Smooth muscle cell of the brain vasculature (primary cell): ENCODE data around the gene AKAP1.

Source experiments
- DNase-seq: peaks from one replicate; pipeline ENCODE4 v3.0.0-alpha.2; 2012; ENCODE audit warnings: low read depth, low spot score

AKAP1 gene

DNA sequence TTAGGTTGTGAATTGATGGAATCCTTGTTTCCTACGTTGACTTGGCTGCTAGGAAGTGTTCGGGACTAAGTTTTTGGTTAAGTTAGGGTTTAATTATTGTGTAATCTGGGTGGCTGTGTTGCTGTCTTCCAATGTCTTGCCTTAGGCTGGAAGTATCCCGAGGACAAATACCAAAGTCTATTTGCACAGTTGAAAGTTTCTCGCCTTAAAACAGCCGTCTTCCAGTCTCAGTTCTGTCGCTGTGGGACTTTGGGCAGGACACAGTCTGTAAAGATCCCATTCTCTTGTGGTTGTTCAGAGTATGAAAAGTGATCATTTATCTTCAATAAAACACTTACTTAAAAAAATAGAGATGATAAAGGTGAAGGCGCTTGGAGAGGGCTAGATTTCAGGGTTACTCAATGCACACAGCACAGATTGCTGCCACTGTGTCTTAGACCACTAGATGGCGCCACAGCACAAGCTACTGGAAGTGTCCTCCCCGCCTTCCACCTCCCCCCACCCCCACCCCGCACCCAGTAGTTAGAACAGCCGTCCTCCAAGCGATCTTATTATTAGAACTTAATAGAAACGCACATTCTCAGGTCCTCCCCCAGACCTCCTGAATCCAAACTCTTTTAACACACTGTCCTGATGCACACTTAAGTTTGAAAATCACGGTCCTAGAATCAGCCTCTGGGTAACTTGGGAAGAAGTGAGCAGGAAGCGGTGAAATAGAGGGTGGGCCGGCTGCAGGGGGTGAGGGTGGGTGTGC, 45.8 kb downstream of the AKAP1 start:
- DNase-seq: peak; percentile 67

DNA sequence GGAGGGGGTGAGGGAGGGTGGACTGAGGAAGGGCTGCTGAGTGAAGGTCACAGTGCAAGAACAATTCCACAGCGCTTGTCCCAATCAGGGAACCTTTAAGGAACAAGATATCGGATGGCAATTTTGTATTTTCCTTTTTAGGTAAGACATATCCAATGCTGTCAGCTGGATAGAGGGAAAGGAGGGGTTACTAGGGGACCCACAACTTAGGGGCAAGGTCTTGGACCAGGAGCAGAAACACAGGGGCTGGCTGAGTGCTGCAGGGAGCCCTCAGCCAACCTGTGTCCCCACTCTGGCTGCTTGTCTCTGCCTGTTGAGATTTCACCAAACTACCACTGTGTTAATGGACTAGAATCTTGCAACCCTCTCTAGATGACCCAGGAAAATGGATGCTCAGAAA, 47.6 kb downstream of the AKAP1 start:
- no peak for DNase-seq

DNA sequence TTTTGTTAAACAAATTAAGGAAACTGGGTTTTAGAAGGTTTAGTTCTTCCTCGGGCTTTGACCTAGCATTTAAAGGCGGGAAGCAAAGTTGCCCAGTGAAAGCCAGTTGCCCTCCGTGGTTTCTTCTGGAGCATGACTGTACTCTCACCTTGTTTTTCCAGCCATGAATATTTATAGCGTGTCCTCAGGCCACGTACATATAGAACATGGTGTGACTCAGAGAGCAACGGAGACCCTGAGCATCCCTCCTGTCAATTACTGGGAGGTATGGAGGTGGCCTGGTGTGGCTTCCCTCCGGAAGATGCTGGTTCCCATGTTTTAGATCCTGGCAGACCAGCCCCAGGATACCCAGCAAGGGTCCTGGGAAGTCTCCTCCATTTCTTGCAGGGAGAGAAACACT, 48.4 kb downstream of the AKAP1 start:
- DNase-seq: no peak

DNA sequence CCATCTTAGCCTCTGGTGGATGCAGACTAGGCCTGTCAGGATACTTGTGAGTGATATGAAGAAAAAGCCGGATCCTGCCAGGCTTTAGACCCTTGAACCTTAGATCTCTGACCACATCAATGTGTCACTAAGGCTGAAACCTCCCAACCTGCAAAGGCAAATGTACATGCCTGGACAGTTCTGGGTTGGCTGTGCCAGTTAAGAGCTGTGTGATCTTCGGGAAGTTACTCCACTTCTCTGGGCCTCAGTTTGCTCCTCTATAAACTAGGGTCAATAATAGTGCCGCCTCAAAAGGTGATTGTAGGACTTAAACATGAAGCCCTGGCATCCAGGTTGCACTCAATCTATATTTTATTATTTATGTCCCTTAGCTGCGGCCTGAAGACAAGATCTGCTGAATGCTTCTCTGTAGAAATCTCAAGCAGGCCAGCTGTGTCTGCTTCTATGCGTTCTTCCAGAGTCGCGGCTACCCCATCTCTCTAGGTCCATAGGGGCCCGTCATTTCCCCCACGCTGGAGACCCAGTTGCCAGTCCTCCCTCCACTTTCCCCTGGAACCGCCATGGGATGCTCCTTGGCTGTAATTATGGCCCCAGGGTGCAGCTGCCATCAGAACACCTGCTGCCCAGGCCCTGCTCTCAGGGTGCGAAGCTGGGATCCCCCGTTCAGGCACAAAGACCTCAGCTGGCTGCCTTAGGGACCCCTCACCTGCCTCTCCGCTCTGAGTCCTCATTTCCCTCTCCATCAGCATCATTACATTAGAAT, 50.2 kb downstream of the AKAP1 start:
- no peak for DNase-seq

DNA sequence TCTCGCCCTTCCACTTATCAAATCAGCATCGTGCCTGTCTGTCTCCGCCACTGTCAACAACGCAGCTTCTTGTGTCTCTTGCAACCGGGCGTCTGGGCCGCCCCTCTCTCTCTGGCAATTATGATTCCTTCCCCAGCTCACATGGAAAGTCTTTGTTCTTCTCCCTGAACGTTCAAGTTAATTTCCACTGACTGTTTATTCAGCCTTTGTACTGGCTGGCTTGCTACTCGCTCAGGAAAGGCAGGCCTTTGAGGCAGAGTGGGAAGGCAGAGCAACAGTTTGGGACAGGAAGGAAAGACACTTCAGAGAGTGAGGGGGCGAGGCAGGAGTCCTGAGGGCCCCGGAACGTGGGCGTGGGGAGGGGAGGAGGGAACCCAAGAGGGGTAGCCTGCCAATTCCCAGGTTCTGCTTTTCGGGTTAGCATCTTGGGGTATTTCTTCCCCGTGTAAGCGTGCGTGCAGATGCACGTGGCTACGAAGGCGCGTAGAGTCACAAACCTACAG, 50.8 kb downstream of the AKAP1 start:
- no peak for DNase-seq

DNA sequence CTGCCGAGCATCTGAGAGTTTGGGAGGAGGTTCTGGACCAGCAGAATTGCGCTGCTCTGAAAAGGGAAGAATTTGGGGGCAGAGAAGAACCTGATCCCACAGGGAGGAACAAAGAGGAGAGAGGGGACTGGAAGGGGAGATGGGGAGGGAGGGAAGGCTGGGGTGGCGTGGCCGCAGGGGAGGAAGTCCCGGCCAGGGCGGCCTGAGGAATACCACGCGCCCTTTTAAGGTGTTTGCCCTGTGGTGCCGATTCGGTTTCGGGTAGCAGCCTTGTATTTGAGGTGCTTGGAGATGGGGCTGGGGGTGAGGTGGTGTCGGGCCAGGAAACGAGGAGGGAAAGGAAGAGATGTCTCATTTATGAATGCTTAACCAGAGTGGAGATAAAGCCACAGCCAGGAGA, 51.3 kb downstream of the AKAP1 start:
- DNase-seq: no peak

DNA sequence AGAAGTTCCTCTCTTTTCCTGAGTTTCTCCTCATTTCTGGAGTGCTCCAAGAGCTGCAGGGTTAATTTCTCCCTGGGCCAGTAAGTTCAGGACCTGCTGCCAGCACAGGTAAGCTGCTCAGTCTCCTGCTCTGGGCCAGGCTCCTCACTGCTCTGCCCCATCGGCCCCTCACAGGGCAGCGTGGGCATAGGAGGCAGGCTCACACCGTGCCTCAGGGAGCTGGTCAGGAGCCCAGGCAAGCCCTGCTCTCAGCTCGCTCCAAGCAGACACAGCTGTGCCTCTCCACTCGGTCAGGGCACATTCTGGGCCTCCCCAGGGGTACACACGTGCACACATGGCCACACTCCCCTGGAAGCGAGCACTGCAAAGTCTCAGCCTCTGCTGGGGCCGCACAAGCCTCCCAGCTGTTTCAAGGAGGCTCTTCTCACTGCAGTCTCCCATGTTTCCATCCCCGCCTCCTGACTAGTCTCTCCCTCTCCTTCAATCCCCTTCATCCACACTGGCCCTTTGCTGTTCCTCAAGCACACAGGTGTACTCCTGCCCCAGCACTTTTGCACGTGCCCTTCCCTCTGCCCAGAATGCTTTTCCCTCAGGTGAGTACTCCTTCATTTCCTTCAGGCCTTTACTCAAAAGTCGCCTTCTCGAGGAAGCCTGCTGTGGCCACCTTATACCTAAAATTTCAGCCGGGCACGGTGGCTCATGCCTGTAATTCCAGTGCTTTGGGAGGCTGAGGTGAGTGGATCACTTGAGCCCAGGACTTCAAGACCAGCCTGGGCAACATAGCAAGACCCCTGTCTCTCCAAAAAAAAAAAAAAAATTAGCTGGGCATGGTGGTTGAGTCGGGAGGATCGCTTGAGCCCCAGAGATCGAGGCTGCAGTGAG, 53.2 kb downstream of the AKAP1 start:
- DNase-seq: no peak

DNA sequence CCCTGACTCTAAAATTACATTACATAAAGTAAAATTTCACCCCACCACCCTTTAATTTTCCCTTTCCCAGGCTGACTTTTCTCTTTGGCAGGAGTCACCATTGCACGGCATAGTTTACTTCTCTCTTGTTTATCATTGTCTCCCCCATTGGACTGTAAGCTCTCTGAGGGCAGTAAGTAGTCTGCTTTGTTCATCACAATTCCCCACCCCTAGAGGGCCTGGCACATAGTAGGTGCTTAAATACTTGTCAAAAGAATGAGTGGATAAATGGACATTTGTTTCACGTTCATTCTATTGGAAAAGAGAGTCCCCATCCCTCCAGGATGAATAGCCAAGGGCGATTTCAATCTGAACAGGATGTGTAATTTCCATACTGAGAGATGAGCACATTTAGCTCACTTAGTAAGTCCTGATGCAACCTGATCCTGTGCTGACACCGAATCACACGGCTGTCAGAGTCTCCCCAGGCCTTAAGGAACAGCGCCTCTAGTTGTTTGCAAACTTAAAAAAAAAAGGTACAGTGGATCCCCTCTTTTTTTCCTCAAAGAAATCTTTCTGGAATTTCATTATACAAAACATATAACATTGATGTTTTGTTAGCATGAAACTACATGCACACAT, 54.0 kb downstream of the AKAP1 start:
- no peak for DNase-seq

DNA sequence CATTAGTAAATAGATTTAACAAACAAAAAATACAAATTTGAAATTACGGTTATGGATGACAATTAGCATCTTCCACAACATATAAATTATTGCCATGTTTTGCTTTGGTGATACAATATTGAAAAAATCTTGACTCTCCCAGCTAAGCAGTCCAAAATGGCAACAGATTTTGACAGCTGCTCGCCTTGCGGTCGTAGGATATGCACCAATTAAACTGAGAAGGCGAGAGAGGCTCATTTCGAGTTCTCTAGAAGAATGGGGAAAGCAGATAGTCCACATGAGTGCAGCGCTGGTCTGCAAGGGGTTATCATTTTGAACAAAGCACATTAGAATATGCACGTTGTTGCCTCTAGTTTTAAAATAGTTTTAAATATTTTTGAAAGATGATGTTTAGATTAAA, 55.3 kb downstream of the AKAP1 start:
- DNase-seq: no peak

DNA sequence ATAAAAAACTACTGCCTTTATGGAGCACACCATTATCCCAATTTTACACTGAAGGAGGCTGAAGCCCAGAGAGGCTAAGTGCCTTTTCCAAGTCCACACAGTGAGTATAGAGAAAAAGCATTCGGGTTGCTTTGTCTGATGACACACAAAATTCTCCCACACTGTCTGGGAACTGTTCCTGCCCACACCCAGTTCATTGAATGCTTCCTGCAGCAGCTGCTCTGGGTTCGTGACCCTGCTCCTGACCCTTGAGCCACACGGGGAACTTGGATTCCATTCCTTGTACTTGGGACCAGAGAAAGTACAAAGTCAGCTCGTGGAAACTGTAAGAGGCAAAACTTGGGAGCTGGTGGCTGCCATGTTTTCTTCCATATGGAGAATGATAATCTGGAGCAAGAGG, 57.9 kb downstream of the AKAP1 start:
- no peak for DNase-seq

DNA sequence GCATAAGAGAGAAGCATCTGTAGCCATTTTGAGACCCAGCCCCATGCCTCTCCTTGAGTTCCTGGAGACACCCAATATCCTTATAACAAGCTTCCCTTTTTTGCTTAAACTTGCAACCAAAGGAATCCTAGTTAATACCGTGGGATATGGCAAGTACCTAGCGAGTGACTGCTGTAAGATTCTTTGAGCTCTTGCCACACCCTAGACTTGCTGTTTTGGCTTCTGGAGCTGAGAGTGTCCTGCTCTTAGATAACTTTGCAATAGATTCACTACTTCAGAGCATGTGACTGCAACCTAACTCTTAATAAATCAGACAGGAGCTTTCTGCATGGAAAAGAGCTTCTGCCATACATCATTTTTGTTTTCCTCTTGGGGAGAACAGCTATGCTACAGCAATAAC, 58.3 kb downstream of the AKAP1 start:
- DNase-seq: no peak

DNA sequence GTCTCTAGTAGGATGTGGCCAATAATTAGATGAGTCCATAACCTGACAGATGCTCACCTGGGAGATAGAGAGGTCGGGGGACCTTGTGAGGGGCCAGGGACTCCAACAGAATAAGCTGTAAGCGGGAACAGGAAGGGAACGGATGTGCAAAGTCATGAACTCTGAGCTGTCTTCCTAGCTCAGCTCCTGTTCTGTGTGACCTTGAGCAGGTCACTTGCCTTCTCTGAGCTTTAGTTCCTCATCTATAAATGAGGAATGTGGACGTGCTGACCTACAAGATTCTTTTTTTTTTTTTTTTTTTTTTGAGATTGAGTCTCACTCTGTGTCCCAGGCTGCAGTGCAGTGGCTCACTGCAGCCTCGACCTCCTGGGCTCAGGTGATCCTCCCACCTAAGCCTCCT, 58.9 kb downstream of the AKAP1 start:
- no peak for DNase-seq

DNA sequence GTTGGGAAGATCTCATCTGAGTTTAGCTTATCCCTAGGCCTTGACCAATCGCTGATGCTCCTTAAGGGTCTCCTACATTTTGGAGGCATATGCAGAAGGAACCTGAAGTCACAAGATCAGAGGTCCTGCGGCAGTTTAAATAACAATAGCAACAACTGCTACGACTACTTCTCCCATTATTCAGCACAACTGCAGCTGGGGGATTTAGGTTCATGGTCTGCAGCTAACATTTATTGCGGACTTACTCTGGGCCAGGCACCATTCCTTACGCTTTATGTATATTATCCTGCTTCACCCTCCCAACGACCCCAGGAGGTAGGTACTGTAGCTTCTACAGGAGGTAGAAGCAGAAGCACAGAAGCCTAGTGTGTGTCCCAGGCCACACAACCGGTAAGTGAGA, 59.5 kb downstream of the AKAP1 start:
- no peak for DNase-seq

DNA sequence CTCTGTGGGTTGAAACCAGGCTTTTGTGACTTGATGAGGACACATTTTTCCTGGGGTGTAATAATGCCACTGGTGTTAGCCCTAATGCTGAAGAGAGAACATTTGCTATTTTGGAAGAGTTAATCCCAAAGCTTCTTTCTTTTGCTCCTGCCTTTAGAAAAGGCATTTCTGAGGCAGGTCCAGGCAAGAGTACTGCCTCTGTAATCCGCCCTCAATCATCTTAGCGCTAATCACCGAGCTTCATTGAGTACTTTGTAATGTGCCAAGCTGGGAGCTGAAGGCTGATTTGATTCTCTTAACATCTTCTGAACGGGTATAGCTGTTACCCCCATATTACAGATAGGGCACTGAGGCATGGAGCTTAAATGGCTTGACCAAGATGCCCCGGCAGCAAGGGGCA, 60.3 kb downstream of the AKAP1 start:
- DNase-seq: no peak

DNA sequence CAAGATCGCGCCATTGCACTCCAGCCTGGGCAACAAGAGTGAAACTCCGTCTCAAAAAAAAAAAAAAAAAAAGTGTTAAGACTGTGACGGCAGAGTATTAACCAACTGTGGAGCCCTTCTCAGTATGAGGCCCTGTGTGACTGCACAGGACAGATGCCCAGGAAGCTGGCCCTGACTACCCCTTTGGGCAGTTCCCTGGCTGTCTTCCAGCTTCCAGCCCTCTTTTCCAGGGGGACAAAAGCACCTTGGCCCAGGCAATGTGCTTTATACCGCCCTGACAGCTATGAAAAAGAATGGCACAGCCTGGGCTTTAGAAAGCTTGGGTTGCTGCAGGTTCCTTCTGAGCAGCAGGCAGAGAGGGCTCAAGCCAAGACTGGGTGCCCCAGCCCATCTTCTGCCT, 61.2 kb downstream of the AKAP1 start:
- no peak for DNase-seq

DNA sequence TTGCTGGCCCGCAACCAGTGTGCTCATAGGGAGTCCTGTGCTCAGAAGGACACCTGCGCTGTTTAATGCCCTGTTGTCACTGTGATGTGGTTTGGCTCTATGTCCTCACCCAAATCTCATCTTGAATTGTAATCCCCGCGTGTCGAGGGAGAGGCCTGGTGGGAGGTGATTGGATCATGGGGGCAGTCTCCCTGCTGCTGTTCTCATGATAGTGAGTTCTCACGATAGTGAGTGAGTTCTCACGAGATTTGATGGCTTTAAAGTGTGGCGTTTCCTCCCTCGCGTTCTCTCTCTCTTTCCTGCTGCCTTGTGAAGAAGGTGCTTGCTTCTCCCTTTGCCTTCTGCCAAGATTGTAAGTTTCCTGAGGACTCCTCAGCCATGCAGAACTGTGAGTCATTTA, 66.8 kb downstream of the AKAP1 start:
- no peak for DNase-seq

DNA sequence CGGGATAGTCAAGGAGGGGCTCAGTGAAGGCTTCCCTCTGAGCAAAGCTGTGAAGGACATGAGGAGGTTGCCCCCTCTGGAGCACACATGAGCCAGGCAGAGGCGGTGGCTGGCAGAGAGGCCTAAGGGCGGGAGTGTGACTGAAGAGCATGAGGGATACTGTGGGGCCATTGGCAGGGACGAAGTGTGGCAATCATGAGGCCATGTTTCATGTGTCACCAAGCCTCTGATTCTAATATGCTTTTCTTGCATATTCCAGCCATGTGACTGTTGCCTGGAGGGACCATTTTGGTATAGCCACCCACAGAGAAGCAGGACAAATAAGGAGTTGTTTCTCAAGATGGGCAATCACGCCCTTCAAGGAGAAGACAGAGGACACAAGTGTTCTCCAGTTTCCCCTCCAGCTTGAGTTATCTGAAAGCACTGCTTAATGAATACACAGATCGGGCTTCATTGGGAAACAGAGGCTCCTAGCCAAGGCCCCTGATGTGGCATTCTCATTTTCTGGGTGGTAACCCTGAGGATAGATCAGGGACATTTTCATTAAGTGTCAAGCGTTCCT, 68.0 kb downstream of the AKAP1 start:
- DNase-seq: no peak

DNA sequence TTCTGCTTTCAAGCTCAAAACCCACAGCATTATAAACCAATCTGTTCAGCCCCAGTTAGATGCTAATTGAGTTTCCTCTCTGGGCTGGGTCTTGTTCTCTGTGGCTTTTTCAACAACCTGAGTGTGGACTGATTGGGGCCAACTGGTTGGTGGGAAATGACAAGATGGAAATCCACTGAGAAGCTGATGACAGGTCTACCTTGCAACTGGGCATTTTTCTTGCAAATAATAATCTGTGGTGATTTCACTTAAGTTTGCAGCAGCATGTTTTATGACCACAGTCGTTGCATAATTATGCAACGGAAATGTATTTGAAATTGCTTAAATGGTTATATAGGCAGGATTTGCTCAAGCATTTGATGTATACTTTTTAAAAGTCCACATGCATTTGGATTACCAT, 69.9 kb downstream of the AKAP1 start:
- no peak for DNase-seq

DNA sequence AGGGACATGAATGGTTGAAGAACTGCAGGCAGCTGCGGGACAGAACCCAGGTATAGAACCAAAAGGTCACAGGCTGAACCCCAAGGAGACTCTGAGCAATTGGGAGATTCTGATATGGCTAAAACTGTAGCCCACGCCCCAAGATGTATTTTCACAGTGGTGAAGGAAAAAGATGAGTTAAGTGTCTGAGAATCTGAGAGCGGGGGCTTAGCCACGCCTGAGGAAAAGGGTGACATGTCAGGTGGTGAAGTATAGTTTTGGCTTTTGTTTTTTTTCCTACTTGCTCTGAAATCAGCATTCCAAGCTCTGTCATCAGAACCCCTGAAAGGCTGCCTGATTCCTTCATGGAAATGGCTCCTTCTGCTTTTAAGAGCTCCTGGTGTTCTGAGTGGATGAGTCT, 73.3 kb downstream of the AKAP1 start:
- no peak for DNase-seq

DNA sequence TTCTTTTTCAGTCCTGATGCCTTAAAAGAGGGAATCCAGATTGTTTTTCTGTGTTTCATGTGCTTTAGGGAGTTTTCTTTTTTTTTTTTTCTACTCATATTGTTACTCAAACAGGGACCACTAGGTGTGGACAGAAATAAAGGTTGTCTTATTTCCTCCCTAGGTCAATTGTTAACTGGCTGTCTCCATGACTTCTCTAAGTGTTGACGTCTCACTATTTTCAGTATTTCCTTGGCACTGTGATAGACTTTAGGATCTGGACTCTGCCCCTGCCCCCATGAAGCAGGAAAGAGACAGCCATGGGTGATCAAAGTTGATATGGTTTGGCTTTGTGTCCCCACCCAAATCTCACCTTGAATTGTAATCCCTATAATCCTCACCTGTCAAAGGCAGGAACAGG, 73.7 kb downstream of the AKAP1 start:
- DNase-seq: no peak

DNA sequence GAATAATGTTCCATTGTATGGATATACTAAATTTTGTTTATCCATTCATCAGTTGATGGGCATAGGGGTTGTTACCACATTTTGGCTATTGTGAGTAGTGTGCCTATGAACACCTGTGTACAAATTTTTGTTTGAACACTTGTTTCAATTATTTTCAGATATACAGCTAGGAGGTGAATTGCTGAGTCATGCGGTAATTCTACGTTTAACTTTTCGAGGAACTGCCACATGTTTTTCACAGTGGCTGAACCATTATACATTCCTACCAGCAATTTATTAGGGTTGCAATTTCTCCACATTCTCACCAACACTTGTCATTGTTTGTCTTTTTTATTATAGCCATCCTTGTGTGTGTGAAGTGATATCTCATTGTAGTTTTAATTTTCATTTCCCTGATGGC, 75.6 kb downstream of the AKAP1 start:
- no peak for DNase-seq
